ENCODE data around the gene NRARP.
A peak's percentile ranks its signal among the peaks of the same experiment; 100 is the strongest.

Gene NRARP

GRCh38 chr9:137279741-137280473 lies 22.2 kb downstream of the NRARP start:
- FAIRE-seq (no peak), DNase-seq (ENCODE audit: insufficient read length, low spot score) (no peak)
- no peak for TF ChIP-seq POLR2A (IDR thresholded peaks at IDR 0.05; ENCODE audit: low read depth, low read length)
- TF ChIP-seq TAF1 (IDR thresholded peaks at IDR 0.05; ENCODE audit: low read depth, low read length) = no peak
- no peak for TF ChIP-seq POU2F2 (IDR thresholded peaks at IDR 0.05; ENCODE audit: low read depth, low read length)
- no peak for TF ChIP-seq SPI1 (IDR thresholded peaks at IDR 0.05; ENCODE audit: low read depth, low read length)
- no peak for TF ChIP-seq POLR2AphosphoS5 (IDR thresholded peaks at IDR 0.05; ENCODE audit: low read depth, low read length)
- no peak for TF ChIP-seq PAX5 (IDR thresholded peaks at IDR 0.05; ENCODE audit: insufficient read depth, low read length, severe bottlenecking)

DNA sequence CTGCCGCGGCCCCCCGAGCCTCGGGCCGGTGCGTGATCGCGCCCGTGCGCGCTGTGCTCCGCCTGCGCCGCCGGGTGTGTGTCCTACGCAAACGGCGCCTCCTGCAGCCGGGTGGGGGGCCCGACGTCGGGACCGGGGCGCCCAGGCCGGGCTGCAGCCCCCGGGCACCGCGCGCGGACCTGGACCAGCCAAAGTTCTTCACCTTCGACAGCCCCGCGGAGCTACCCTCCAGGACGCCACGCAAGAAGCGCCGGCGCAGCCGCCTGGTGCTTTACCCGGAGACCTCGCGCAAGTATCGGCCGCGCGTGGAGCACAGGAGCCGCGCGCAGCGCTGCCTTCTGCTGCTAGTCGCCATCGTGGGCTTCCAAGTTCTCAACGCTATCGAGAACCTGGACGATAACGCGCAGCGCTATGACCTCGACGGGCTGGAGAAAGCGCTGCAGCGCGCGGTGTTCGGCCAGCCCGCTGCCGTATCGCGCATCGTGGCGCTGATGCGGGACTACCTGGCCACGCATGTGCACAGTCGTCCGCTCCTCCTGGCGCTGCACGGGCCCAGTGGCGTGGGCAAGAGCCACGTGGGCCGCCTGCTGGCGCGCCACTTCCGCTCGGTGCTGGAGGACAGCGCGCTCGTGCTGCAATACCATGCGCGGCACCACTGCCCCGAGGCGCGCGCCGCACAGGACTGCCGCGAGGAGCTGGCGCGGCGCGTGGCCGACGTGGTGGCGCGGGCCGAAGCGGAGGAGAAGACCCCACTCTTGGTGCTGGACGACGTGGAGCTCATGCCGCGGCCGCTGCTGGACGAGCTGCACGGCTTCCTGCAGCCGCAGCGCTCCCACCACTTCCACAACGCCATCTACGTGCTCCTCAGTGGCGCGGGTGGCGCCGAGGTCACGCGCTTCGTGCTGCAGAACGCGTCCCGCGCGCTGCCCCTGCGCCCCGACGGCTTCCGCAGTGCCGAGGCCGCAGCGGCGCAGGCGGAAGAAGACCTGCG lies 23.1 kb downstream of the NRARP start:
- no peak for FAIRE-seq
- no peak for DNase-seq (ENCODE audit: insufficient read length, low spot score)
- TF ChIP-seq POU2F2 (IDR thresholded peaks at IDR 0.05; ENCODE audit: low read depth, low read length) = no peak
- no peak for TF ChIP-seq POLR2A (IDR thresholded peaks at IDR 0.05; ENCODE audit: low read depth, low read length)
- TF ChIP-seq SPI1 (IDR thresholded peaks at IDR 0.05; ENCODE audit: low read depth, low read length) = no peak
- no peak for TF ChIP-seq TAF1 (IDR thresholded peaks at IDR 0.05; ENCODE audit: low read depth, low read length)
- TF ChIP-seq PAX5 (IDR thresholded peaks at IDR 0.05; ENCODE audit: insufficient read depth, low read length, severe bottlenecking) = no peak
- no peak for TF ChIP-seq POLR2AphosphoS5 (IDR thresholded peaks at IDR 0.05; ENCODE audit: low read depth, low read length)

GRCh38 chr9:137278061-137278701 lies 23.9 kb downstream of the NRARP start:
- no peak for TF ChIP-seq TAF1 (IDR thresholded peaks at IDR 0.05; ENCODE audit: low read depth, low read length)
- no peak for TF ChIP-seq POLR2A (IDR thresholded peaks at IDR 0.05; ENCODE audit: low read depth, low read length)
- no peak for TF ChIP-seq POU2F2 (IDR thresholded peaks at IDR 0.05; ENCODE audit: low read depth, low read length)
- TF ChIP-seq POLR2AphosphoS5 (IDR thresholded peaks at IDR 0.05; ENCODE audit: low read depth, low read length) = no peak
- TF ChIP-seq PAX5 (IDR thresholded peaks at IDR 0.05; ENCODE audit: insufficient read depth, low read length, severe bottlenecking) = no peak
- TF ChIP-seq SPI1 (IDR thresholded peaks at IDR 0.05; ENCODE audit: low read depth, low read length) = no peak
- FAIRE-seq (peak; percentile 5), DNase-seq (ENCODE audit: insufficient read length, low spot score) (no peak)

GRCh38 chr9:137277329-137278041 lies 24.6 kb downstream of the NRARP start, which contains the start of gene TOR4A:
Gene TOR4A, plus strand, starts transcription at chr9:137277726. Its CDS starts 964 bp downstream, at chr9:137278690.
- DNase-seq (ENCODE audit: insufficient read length, low spot score) (peak; percentile 89), FAIRE-seq (peak; percentile 88)

DNA sequence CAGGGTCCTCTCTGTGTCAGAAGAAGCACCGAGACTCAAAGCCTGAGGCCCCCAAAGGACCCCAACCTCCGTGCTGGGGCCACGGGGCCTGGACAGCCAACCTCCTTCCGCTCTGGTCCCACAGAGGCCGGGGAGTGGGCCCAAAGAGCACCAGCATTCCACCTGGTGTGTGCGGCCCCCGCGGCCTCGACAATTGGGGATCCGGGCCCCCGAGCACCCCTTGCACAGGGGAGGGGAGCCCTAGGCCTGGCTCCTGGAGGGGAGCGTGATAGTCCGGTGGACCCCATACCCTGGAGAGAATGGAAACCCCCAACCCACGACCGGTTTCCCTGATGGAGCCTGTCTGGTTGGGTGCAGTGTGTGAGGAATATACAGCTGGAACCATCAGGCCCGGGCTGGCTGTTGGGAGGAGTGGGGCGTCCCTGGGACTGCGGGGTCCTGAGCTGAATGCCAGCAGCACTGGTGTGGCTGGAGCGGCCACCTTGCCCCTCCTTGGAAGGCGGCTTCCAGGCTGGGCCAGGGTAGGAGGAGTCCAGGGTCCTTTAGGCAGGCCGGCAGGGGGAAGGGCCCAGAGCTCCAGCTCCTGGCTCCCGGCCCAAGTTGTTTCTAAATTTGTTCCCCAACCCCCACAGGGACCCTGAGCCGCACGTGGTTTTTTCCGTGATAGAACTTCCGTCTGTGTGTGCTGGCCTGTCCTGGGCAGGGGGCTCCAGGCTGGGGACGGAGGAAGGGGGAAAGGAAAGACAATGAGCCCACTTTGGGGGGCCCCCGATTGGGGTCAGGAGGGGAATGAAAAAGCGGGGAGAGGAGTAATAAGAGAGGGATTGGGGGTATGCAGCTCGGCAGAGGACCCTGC lies 25.4 kb downstream of the NRARP start:
- FAIRE-seq = peak; percentile 50
- TF ChIP-seq POU2F2 (IDR thresholded peaks at IDR 0.05; ENCODE audit: low read depth, low read length) (peak; percentile 7; the same call in 1 of the 2 replicates), SPI1 (IDR thresholded peaks at IDR 0.05; ENCODE audit: low read depth, low read length) (no peak)
- DNase-seq (ENCODE audit: insufficient read length, low spot score) = no peak

More at GRCh38 chr9:137277329-137278041, 24.6 kb downstream of the NRARP start, which contains the start of gene TOR4A:
- no peak for TF ChIP-seq TAF1 (IDR thresholded peaks at IDR 0.05; ENCODE audit: low read depth, low read length)
- TF ChIP-seq PAX5 (IDR thresholded peaks at IDR 0.05; ENCODE audit: insufficient read depth, low read length, severe bottlenecking) = no peak
- peak; percentile 60; the same call in 1 of the 2 replicates for TF ChIP-seq POU2F2 (IDR thresholded peaks at IDR 0.05; ENCODE audit: low read depth, low read length)
- TF ChIP-seq POLR2AphosphoS5 (IDR thresholded peaks at IDR 0.05; ENCODE audit: low read depth, low read length) = 0 out of 2 replicates have a peak, but pooled peaks have one; percentile 37
- TF ChIP-seq POLR2A (IDR thresholded peaks at IDR 0.05; ENCODE audit: low read depth, low read length) = no peak
- TF ChIP-seq SPI1 (IDR thresholded peaks at IDR 0.05; ENCODE audit: low read depth, low read length) = peak; percentile 56

DNA sequence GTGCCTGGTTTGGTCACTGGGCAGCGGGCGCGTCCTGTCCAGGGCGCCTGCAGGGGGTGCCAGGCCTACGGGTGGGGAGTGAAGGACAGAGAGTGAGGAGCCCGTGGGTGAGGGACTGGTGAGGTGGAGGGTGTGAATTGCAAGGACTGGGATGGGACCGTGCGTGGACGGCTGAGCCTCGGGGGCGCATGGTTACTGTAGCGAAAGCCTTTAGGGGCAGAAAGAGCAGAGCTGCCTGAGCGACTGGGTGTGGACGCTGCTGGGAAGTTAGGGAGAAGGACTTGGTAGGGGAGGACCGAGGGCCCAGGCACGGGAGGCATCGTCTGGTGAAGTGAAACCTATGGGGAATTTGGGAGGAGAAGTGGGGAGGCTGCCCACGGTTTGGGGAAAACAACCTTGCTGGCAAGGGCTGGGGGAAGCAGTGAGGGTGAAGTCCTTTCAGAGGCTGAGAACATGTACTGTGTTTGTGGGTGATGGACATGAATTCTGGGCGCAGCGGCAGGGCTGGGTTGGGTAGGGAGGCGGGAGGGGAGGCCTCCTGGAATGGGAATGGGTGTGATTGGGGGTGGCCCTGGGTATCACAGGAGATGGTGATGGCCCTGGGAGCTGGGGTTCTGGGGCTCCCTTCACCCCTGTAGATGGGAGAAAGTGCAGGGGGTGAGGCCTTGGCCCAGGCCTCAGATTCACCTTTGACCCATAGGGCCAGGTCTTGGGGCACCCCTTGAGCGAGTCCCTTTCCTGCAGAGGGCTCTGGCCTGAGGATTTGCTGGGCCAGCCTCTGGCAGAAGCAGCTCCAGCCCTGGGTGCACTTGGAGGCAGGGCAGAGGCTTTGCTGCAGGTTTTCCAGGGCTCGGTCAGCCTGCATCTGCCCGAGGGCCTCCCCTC lies 26.2 kb downstream of the NRARP start:
- peak; percentile 5 for FAIRE-seq

DNA sequence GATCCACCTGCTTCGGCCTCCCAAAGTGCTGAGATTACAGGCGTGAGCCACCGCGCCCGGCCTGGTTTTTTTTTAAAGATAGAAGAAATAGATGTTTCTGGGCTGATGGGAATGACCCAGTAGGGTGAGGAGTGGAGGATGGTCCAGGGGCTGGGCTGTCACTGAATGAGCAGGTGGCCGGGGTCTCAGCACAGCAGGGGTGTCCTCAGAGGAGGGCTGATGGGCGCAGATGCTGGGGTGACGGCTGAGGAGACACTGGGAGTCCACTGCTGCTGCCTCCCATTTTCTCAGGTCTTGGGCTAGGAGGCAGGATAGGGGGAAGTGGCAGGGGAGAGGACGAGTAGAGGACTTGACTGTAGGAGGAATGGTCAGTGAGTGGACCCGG lies 26.9 kb downstream of the NRARP start:
- TF ChIP-seq SPI1 (IDR thresholded peaks at IDR 0.05; ENCODE audit: low read depth, low read length) = no peak
- no peak for TF ChIP-seq POLR2AphosphoS5 (IDR thresholded peaks at IDR 0.05; ENCODE audit: low read depth, low read length)
- TF ChIP-seq POLR2A (IDR thresholded peaks at IDR 0.05; ENCODE audit: low read depth, low read length) = no peak
- TF ChIP-seq POU2F2 (IDR thresholded peaks at IDR 0.05; ENCODE audit: low read depth, low read length) = no peak
- TF ChIP-seq TAF1 (IDR thresholded peaks at IDR 0.05; ENCODE audit: low read depth, low read length) = no peak
- no peak for TF ChIP-seq PAX5 (IDR thresholded peaks at IDR 0.05; ENCODE audit: insufficient read depth, low read length, severe bottlenecking)
- DNase-seq (ENCODE audit: insufficient read length, low spot score) = no peak
- no peak for FAIRE-seq

More for the DNA sequence above, 26.2 kb downstream of the NRARP start:
- DNase-seq (ENCODE audit: insufficient read length, low spot score) = no peak
- TF ChIP-seq POLR2A (IDR thresholded peaks at IDR 0.05; ENCODE audit: low read depth, low read length) (no peak), PAX5 (IDR thresholded peaks at IDR 0.05; ENCODE audit: insufficient read depth, low read length, severe bottlenecking) (no peak), POLR2AphosphoS5 (IDR thresholded peaks at IDR 0.05; ENCODE audit: low read depth, low read length) (no peak)

Measured in GM12891 (cell line).